Activated CD8-positive, alpha-beta memory T cell treated with anti-CD3 and anti-CD28 coated beads, Interleukin-2, amount 10 ng/mL, durations not matched to agents 7 days and 5 days (primary cell): ENCODE results near the gene FXYD1. TPM values are rescaled to one million over a fixed set of nuclear protein-coding genes. Genes with fewer than 3 reads are reported as not detected.

ENCODE experiments used
- ATAC-seq: fragments of 150-1000 bp; cut with Tn5 transposase; one replicate; pipeline ENCODE4 v1.10.0; 2021; ENCODE audit warnings: moderate library complexity
- CTCF ChIA-PET: fragments of 350-600 bp; sonication (Branson Sonifier 250); formaldehyde crosslinking; loops from one replicate; lab custom pipeline; 2021; ENCODE audit warnings: antibody characterized with exemption; lab: Charles Lee
- DNase-seq: peaks from one replicate; pipeline ENCODE4 v3.0.0-alpha.2; 2020
- H3K27ac Mint-ChIP-seq: one replicate; pipeline ENCODE4 v1.8.0; 2021; ENCODE audit warnings: mild to moderate bottlenecking, mixed read lengths
- H3K27me3 Mint-ChIP-seq: one replicate; pipeline ENCODE4 v1.8.0; 2021; ENCODE audit warnings: mixed read lengths
- H3K36me3 Mint-ChIP-seq: one replicate; pipeline ENCODE4 v1.8.0; 2021; ENCODE audit warnings: mild to moderate bottlenecking, mixed read lengths
- H3K4me1 Mint-ChIP-seq: one replicate; pipeline ENCODE4 v1.8.0; 2021; ENCODE audit warnings: mixed read lengths
- H3K4me3 Mint-ChIP-seq: one replicate; pipeline ENCODE4 v1.8.0; 2021; ENCODE audit warnings: mild to moderate bottlenecking, moderate library complexity, mixed read lengths
- H3K9me3 Mint-ChIP-seq: one replicate; pipeline ENCODE4 v1.8.0; 2022; ENCODE audit warnings: low read depth, mixed read lengths
- total RNA-seq, 2 experiments: library from RNA; stranded (reverse); gene quantifications; one replicate each; pipeline ENCODE4 v1.2.3, GENCODE V29; 2021

The FXYD1 gene
- total RNA-seq, 2 experiments from 2014 or later, result 0.61 TPM; not detected in 1

- H3K4me3 Mint-ChIP-seq, result no peak overlapping the region
- peaks cover 5% of the 10 kb centered on the region for H3K4me1 Mint-ChIP-seq
- no peak overlapping the region for H3K27ac Mint-ChIP-seq
- ATAC-seq (no peak), DNase-seq (no peak)
- peaks cover 6% of the 10 kb centered on the region for H3K27me3 Mint-ChIP-seq
- CTCF ChIA-PET, result interaction anchor here (2.9 to 3.1 kb wide), 2 partner anchors 19 to 67 kb away, joined by 14 to 19 read pairs; partner anchors contain the start of gene FXYD3
- H3K36me3 Mint-ChIP-seq, result no peaks in the 10 kb centered on the region
- no peaks in the 10 kb centered on the region for H3K9me3 Mint-ChIP-seq
Observed at GRCh38 chr19:35133826-35134225, 4.8 kb upstream of the FXYD1 start.

- no peaks in the 10 kb centered on the region for H3K9me3 Mint-ChIP-seq
- H3K27ac Mint-ChIP-seq, result no peak within 1 kb of the TSS
- DNase-seq (no peak), ATAC-seq (no peak)
- peaks cover 6% of the 10 kb centered on the region for H3K27me3 Mint-ChIP-seq
- CTCF ChIA-PET, result interaction anchor here (0.8 to 3.6 kb wide), 14 partner anchors 9 to 360 kb away, joined by 3 to 24 read pairs (median 5); partner anchors contain the start of genes FXYD3 and FXYD5
- no peaks in the 10 kb centered on the region for H3K36me3 Mint-ChIP-seq
- H3K4me1 Mint-ChIP-seq, result peaks cover 5% of the 10 kb centered on the region
- no peak within 1 kb of the TSS for H3K4me3 Mint-ChIP-seq
Observed at GRCh38 chr19:35134601-35135242, 3.9 kb upstream of the FXYD1 start, which contains the start of gene LGI4. LGI4 (minus strand) TSS chr19:35135059; CDS start chr19:35134680, 379 bp downstream.

GRCh38 chr19:35135389-35135909 is 3.2 kb upstream of the FXYD1 start:
- peak; percentile 76 for DNase-seq
- Mint-ChIP-seq H3K36me3 (no peaks in the 10 kb centered on the region), H3K4me3 (no peak overlapping the region), H3K9me3 (no peaks in the 10 kb centered on the region), H3K4me1 (peaks cover 5% of the 10 kb centered on the region), H3K27ac (no peak overlapping the region), H3K27me3 (peaks cover 6% of the 10 kb centered on the region)
- CTCF ChIA-PET, result interaction anchor here (0.6 to 3.6 kb wide), 26 partner anchors 8 to 559 kb away, joined by 3 to 24 read pairs (median 4); partner anchors contain the start of genes FXYD3 and FXYD5
- ATAC-seq, result peak; percentile 83

- H3K36me3 Mint-ChIP-seq, result no peaks in the 10 kb centered on the region
- no peaks in the 10 kb centered on the region for H3K9me3 Mint-ChIP-seq
- peaks cover 6% of the 10 kb centered on the region for H3K27me3 Mint-ChIP-seq
- no peak overlapping the region for H3K4me3 Mint-ChIP-seq
- H3K27ac Mint-ChIP-seq, result no peak overlapping the region
- CTCF ChIA-PET, result interaction anchor here (0.6 to 3.6 kb wide), 22 partner anchors 9 to 558 kb away, joined by 3 to 24 read pairs (median 4); partner anchors contain the start of genes FXYD3 and FXYD5
- peaks cover 11% of the 10 kb centered on the region for H3K4me1 Mint-ChIP-seq
- ATAC-seq (no peak), DNase-seq (no peak)
Observed at GRCh38 chr19:35136231-35136630, 2.4 kb upstream of the FXYD1 start.

GRCh38 chr19:35136977-35137702 is 1.5 kb upstream of the FXYD1 start:
- Mint-ChIP-seq H3K4me1 (peaks cover 20% of the 10 kb centered on the region), H3K27ac (no peak overlapping the region), H3K36me3 (no peaks in the 10 kb centered on the region), H3K4me3 (no peak overlapping the region), H3K9me3 (no peaks in the 10 kb centered on the region), H3K27me3 (peaks cover 14% of the 10 kb centered on the region)
- DNase-seq, result no peak
- CTCF ChIA-PET, result interaction anchor here (1.2 to 3.6 kb wide), 7 partner anchors 12 to 93 kb away, joined by 3 to 24 read pairs (median 12); partner anchors contain the start of gene FXYD5
- no peak for ATAC-seq

GRCh38 chr19:35140207-35140961 is 1.8 kb downstream of the FXYD1 start:
- Mint-ChIP-seq H3K4me1 (peaks cover 28% of the 10 kb centered on the region), H3K4me3 (no peak overlapping the region), H3K36me3 (no peaks in the 10 kb centered on the region), H3K27me3 (peaks cover 30% of the 10 kb centered on the region), H3K9me3 (no peaks in the 10 kb centered on the region), H3K27ac (no peak overlapping the region)
- CTCF ChIA-PET, result interaction anchor here (1.0 to 7.1 kb wide), 12 partner anchors 10 to 129 kb away, joined by 3 to 90 read pairs (median 10); partner anchors contain the start of genes FXYD5 and USF2
- ATAC-seq (no peak), DNase-seq (no peak)

- H3K27ac Mint-ChIP-seq, result peak overlapping the region; percentile 54
- ATAC-seq, result peak; percentile 91
Observed at GRCh38 chr19:35140962-35141836, 2.6 kb downstream of the FXYD1 start.

GRCh38 chr19:35141837-35142605 is 3.4 kb downstream of the FXYD1 start:
- peaks cover 25% of the 10 kb centered on the region for H3K4me1 Mint-ChIP-seq
- CTCF ChIA-PET, result interaction anchor here (0.5 to 7.1 kb wide), 34 partner anchors 8 to 838 kb away, joined by 3 to 90 read pairs (median 4); partner anchors contain the start of genes FXYD5 and USF2
- H3K36me3 Mint-ChIP-seq, result no peaks in the 10 kb centered on the region
- peaks cover 29% of the 10 kb centered on the region for H3K27me3 Mint-ChIP-seq
- no peak overlapping the region for H3K27ac Mint-ChIP-seq
- H3K4me3 Mint-ChIP-seq, result peak overlapping the region; percentile 72
- DNase-seq, result no peak
- peak; percentile 1 for ATAC-seq
- H3K9me3 Mint-ChIP-seq, result no peaks in the 10 kb centered on the region

More at GRCh38 chr19:35140962-35141836, 2.6 kb downstream of the FXYD1 start:
- CTCF ChIA-PET, result interaction anchor here (0.5 to 7.1 kb wide), 34 partner anchors 9 to 838 kb away, joined by 3 to 90 read pairs (median 4); partner anchors contain the start of genes FXYD5 and USF2
- H3K4me3 Mint-ChIP-seq, result peak overlapping the region; percentile 72
- H3K4me1 Mint-ChIP-seq, result peaks cover 25% of the 10 kb centered on the region
- peaks cover 30% of the 10 kb centered on the region for H3K27me3 Mint-ChIP-seq
- H3K36me3 Mint-ChIP-seq, result no peaks in the 10 kb centered on the region
- H3K9me3 Mint-ChIP-seq, result no peaks in the 10 kb centered on the region
- peak; percentile 96 for DNase-seq

- peaks cover 24% of the 10 kb centered on the region for H3K27me3 Mint-ChIP-seq
- no peak overlapping the region for H3K4me3 Mint-ChIP-seq
- CTCF ChIA-PET, result interaction anchor here (0.6 to 7.1 kb wide), 24 partner anchors 11 to 153 kb away, joined by 3 to 90 read pairs (median 5); partner anchors contain the start of genes FXYD5 and USF2
- peak; percentile 76 for DNase-seq
- ATAC-seq, result peak; percentile 24
- H3K36me3 Mint-ChIP-seq, result no peaks in the 10 kb centered on the region
- H3K27ac Mint-ChIP-seq, result no peak overlapping the region
- H3K9me3 Mint-ChIP-seq, result no peaks in the 10 kb centered on the region
- peaks cover 25% of the 10 kb centered on the region for H3K4me1 Mint-ChIP-seq
Observed at GRCh38 chr19:35142606-35143230, 4.1 kb downstream of the FXYD1 start.

- ATAC-seq, result no peak
- Mint-ChIP-seq H3K4me3 (no peak within 1 kb of the TSS), H3K36me3 (no peaks in the 10 kb centered on the region), H3K27me3 (peaks cover 24% of the 10 kb centered on the region), H3K27ac (no peak within 1 kb of the TSS), H3K9me3 (no peaks in the 10 kb centered on the region), H3K4me1 (peaks cover 25% of the 10 kb centered on the region)
- CTCF ChIA-PET, result interaction anchor here (0.6 to 7.1 kb wide), 9 partner anchors 8 to 122 kb away, joined by 3 to 90 read pairs (median 5); partner anchors contain the start of genes FXYD5 and LGI4
- no peak for DNase-seq
Observed at GRCh38 chr19:35143231-35143715, 4.6 kb downstream of the FXYD1 start, which contains the start of gene FXYD7. FXYD7 (plus strand) TSS chr19:35143255; CDS start chr19:35143334, 79 bp downstream.
